Stimulated activated effector memory CD8-positive, alpha-beta T cell treated with anti-CD3 and anti-CD28 coated beads, Interleukin-12 subunit alpha, Interleukin-12 subunit beta, amount 100 ng/mL, for 72 hours (primary cell): ENCODE results near the gene CNOT2.

Experiments used
- ATAC-seq: fragments of 150-1000 bp; cut with Tn5 transposase; 2 replicates; pipeline ENCODE4 v1.10.0; 2021
- DNase-seq, 2 donors: peaks; one replicate each; pipeline ENCODE4 v3.0.0; 2021 to 2022; ENCODE audit warnings: low spot score in 2 of 2
- H3K27ac Mint-ChIP-seq: one replicate; pipeline ENCODE4 v1.8.0; 2022; ENCODE audit warnings: mild to moderate bottlenecking, mixed read lengths
- H3K36me3 Mint-ChIP-seq: one replicate; pipeline ENCODE4 v1.8.0; 2022; ENCODE audit warnings: mild to moderate bottlenecking, mixed read lengths
- H3K4me1 Mint-ChIP-seq: one replicate; pipeline ENCODE4 v1.8.0; 2022; ENCODE audit warnings: mixed read lengths
- H3K4me3 Mint-ChIP-seq: one replicate; pipeline ENCODE4 v1.8.0; 2022; ENCODE audit warnings: mild to moderate bottlenecking, mixed read lengths
- H3K9me3 Mint-ChIP-seq: one replicate; pipeline ENCODE4 v1.8.0; 2022; ENCODE audit warnings: mixed read lengths

Gene CNOT2, protein sequence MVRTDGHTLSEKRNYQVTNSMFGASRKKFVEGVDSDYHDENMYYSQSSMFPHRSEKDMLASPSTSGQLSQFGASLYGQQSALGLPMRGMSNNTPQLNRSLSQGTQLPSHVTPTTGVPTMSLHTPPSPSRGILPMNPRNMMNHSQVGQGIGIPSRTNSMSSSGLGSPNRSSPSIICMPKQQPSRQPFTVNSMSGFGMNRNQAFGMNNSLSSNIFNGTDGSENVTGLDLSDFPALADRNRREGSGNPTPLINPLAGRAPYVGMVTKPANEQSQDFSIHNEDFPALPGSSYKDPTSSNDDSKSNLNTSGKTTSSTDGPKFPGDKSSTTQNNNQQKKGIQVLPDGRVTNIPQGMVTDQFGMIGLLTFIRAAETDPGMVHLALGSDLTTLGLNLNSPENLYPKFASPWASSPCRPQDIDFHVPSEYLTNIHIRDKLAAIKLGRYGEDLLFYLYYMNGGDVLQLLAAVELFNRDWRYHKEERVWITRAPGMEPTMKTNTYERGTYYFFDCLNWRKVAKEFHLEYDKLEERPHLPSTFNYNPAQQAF

DNA sequence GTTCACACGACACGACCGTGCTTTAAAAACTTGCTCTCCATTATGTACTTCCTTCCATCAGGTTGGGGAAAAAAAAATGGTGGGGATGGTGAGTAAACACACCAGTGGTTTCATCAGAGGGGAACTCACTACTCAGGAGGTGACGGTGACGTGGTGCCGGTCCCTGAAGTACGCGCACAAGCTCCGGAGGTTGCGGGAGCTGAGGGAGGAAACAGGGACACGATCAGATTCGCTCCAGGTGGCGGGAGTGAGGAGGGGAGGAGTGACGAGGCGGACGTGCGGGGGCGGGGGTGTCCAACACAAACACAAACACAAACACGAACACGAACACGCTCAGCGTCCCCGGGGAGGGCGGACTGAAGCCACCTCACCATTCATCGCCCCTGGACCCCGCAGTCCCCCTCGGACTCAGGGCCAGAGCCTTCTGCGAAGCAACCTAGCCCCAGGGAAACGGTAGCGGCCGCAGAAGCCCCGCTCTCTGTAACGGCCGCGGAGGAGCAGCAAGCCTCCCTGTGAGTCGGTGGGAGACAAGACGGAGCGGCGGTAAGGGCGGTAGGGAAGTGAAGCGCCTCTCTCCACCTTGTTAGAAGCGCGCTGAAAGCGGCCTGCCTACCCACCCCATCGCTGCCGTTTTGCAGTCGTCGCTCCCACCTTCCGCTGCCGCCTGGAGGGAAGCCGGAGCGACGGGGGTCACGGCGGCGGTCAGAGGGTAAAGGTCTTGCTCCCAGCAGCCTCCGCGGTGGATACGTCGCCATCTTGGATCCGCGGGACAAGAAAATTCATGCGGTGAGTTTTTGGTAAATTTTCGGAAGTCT is at the start of gene CNOT2:
Gene CNOT2 (plus strand): TSS at position 739 of the 815 bp plus-strand sequence. CDS start 34,794 bp downstream, outside the sequence.
- H3K4me3 Mint-ChIP-seq, result peak within 1 kb of the TSS; percentile 95
- H3K4me1 Mint-ChIP-seq, result peaks cover 50% of the 10 kb centered on the region
- H3K9me3 Mint-ChIP-seq, result no peaks in the 10 kb centered on the region
- H3K27ac Mint-ChIP-seq, result peak within 1 kb of the TSS; percentile 99
- ATAC-seq (peak; percentile 92), DNase-seq (peak; percentile 72 to 93)
- H3K36me3 Mint-ChIP-seq, result peaks cover 93% of the 10 kb centered on the region

DNA sequence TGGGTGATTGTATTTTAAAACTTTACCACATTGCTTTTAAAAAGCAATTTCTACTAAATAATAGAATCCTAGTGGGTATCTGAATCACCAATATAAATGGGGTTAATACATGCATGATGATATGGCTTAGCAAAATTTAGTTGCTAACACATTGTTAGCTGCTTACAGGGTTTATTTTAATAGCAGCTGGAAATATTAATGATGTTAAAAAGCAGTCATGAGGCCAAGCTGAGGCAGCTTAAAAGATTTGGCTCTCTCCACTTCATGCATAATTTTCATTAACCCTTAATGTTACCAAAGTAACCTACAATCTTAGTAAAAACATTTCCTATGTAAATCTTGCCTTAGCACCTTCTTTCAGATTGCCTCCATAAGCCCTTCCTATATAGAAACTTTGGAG is 49.2 kb upstream of the CNOT2 start:
- Mint-ChIP-seq H3K9me3 (no peaks in the 10 kb centered on the region), H3K36me3 (no peaks in the 10 kb centered on the region), H3K4me3 (no peak overlapping the region), H3K4me1 (no peaks in the 10 kb centered on the region), H3K27ac (no peak overlapping the region)
- DNase-seq, result no peak
- ATAC-seq, result no peak

DNA sequence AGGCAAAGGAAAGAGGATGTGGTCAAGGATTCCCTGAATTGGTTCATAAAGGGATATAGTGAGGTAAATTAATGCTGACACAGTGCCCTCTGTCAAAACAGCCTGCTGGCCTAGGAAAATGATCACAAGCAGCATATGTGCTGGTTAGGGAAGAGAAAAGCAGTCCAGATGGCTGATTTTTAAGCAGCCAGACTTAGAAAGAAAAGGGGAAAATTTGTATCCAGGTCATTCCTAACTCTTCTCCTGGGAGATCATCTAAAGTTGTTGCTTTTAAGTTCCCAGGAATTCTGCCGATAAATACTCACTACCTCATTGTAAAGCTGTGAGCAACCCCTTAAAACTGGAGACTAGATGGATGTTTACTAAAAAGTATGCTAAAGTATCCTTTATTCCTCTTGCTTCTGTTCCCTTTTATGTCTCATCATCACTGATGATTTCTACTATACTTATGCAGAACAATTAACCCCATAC is 46.4 kb upstream of the CNOT2 start:
- Mint-ChIP-seq H3K4me3 (no peak overlapping the region), H3K36me3 (no peaks in the 10 kb centered on the region), H3K4me1 (no peaks in the 10 kb centered on the region), H3K9me3 (no peaks in the 10 kb centered on the region), H3K27ac (no peak overlapping the region)
- DNase-seq (no peak), ATAC-seq (no peak)

DNA sequence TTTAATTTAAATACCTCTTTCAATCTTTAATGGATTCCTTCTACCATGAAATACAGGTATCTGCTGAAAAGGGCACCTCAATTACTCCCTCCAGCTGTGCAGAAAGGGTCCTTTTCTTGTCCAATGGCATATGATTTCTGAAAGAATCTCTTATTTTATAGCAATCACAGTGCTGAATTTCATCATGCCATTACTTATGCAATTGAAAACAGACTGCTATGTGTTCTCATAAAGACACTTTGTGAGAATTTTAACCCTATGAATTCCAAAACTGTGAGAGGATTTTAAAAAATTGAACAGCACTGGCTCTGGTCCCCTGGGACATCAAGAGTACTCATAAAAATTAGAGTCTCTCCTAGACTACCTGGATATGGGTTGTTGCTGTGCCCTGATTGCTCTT is 45.9 kb upstream of the CNOT2 start:
- Mint-ChIP-seq H3K9me3 (no peaks in the 10 kb centered on the region), H3K4me3 (no peak overlapping the region), H3K4me1 (no peaks in the 10 kb centered on the region), H3K27ac (no peak overlapping the region), H3K36me3 (no peaks in the 10 kb centered on the region)
- no peak for DNase-seq
- no peak for ATAC-seq

DNA sequence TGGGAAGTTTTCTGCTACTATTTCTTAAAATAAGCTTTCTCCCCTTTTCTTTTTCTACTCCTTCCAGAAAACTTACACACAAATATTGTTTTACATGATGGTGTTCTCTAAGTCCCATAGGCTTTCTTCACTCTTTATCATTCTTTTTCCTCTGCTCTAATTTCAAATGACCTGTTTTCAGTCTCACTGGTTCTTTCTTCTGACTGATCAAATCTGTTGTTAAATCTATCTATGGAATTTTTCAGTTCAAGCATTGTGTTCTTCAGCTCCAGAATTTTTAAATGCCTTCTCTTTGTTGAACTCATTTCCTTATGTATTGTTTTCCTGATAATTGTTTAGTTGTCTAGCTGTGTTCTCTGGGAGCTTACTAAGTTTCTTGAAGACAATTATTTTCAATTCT is 29.5 kb upstream of the CNOT2 start:
- no peak overlapping the region for H3K4me3 Mint-ChIP-seq

DNA sequence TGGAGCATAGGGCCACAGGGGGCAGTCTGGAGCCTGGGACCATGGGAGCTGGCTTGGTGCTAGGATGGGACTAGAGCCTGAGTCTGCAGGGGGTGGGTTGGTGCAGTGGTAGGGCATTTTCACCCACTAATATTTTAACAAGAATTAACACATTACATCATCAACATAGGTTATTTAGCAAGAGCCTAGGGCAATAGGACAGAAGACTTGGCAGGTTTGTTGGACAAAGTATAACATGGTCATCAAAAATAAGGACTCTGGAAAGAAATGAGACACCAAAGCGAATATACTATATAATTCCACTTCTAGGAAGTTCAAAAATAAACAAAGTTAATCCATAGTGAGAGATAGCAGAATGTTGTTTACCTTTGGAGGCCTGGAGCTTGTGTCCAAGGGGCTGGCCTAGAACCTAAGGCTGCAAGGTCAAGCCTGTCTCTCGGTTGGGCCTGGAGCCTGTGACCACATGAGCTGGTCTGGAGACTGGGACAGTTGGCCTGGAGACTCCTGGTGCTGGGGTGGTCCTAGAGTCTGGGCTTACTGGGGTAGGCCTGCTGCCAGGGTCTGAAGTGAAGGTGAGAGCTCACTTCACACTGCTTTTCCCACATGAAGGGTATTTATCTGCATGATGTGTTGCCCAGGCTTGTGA is 28.1 kb upstream of the CNOT2 start:
- Mint-ChIP-seq H3K36me3 (no peaks in the 10 kb centered on the region), H3K4me3 (no peak overlapping the region), H3K9me3 (peaks cover 21% of the 10 kb centered on the region), H3K27ac (no peak overlapping the region), H3K4me1 (no peaks in the 10 kb centered on the region)
- DNase-seq (no peak), ATAC-seq (no peak)

More for the DNA sequence above, 29.5 kb upstream of the CNOT2 start:
- ATAC-seq (no peak), DNase-seq (no peak)
- no peaks in the 10 kb centered on the region for H3K36me3 Mint-ChIP-seq
- H3K4me1 Mint-ChIP-seq, result no peaks in the 10 kb centered on the region
- H3K27ac Mint-ChIP-seq, result no peak overlapping the region
- H3K9me3 Mint-ChIP-seq, result peaks cover 32% of the 10 kb centered on the region

DNA sequence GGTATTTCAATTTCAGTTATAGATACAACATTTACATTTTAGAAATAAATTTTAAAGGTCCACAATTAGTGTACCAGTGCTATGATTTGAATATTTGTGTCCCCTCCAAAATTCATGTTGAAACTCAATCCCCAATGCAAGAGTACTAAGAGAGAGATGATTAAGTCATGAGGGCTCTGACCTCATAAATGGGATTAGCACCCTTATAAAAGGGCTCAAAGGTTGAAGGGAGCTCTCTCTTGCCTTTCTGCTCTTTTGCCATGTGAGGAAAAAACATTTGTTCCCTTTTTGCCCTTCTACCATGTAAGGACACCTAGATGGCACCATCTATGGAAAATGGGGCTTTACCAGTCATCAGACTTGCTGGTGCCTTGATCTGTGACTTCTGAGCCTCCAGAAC is 25.8 kb upstream of the CNOT2 start:
- Mint-ChIP-seq H3K4me3 (no peak overlapping the region), H3K36me3 (no peaks in the 10 kb centered on the region), H3K4me1 (no peaks in the 10 kb centered on the region), H3K27ac (no peak overlapping the region), H3K9me3 (peaks cover 11% of the 10 kb centered on the region)
- no peak for DNase-seq
- ATAC-seq, result no peak

DNA sequence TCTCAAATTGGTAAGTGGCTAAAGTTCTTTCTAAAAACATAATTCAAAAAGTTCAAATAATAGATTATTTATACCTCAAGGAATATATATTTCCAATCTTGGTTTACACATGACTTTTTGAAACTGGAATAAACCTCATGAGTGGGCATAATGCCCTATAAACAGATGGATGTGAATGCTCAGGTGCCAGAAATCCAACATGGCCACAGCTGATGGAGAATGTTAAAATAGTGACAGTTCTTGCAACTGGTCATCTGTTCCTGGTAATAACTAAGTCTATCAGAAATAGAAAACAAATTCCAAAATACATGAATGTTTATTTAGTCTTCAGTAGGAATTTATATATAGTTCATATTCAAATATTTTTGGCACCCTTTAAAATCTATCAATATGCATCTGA is 21.6 kb upstream of the CNOT2 start:
- ATAC-seq (no peak), DNase-seq (no peak)
- Mint-ChIP-seq H3K27ac (no peak overlapping the region), H3K4me3 (no peak overlapping the region), H3K9me3 (no peaks in the 10 kb centered on the region), H3K36me3 (no peaks in the 10 kb centered on the region), H3K4me1 (no peaks in the 10 kb centered on the region)

DNA sequence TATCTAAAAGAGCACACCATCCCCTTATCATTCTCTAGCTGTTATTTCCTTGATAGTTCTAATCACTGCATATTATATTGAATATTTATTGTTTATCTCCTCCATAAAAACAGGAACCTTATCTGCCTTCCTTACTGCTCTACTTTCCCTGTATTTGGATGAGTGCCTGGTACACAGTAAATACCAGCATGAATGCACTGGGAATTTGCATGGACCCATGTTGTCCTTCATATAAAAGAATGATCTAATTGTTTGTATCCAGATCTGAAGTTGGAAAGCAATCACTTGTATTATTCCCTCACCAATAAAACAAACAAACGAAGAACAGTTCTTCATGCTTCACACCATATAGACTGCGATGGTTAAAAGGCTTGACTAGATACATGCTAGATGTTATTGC is 15.3 kb upstream of the CNOT2 start:
- no peak overlapping the region for H3K27ac Mint-ChIP-seq
- no peaks in the 10 kb centered on the region for H3K4me1 Mint-ChIP-seq
- H3K36me3 Mint-ChIP-seq, result no peaks in the 10 kb centered on the region
- no peak overlapping the region for H3K4me3 Mint-ChIP-seq
- no peak for ATAC-seq
- no peak for DNase-seq
- no peaks in the 10 kb centered on the region for H3K9me3 Mint-ChIP-seq

DNA sequence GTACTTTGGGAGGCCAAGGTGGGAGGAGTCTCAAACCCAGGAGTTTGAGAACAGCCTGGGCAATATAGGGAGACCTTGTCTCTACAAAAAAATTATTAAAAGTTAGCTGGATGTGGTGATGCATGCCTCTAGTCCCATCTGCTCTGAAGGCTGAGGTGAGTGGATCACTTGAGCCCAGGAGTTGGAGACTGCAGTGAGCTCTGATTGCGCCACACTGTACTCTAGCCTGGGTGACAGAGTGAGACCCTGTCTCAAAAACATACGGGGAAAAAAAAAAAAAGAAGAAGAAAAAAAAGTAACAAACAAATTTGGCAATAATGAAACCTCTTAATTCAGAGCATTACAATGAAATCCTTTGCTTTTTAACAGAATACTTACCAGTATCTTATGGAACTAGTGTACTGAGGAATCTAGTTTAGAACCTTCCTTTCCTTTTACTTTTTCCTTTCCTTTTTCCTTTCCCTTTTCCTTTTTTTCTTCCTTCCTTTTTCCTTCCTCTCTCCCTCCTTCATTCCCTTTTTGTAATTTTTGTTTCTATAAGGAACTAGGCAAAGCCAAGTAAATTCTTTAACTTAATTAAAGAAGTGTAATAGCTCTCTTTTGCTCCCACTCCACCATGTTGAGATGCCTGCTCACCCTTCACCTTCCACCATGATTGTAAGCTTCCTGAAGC is 12.2 kb upstream of the CNOT2 start:
- Mint-ChIP-seq H3K9me3 (no peaks in the 10 kb centered on the region), H3K4me1 (no peaks in the 10 kb centered on the region), H3K36me3 (no peaks in the 10 kb centered on the region), H3K27ac (no peak overlapping the region), H3K4me3 (no peak overlapping the region)
- ATAC-seq (no peak), DNase-seq (no peak)

DNA sequence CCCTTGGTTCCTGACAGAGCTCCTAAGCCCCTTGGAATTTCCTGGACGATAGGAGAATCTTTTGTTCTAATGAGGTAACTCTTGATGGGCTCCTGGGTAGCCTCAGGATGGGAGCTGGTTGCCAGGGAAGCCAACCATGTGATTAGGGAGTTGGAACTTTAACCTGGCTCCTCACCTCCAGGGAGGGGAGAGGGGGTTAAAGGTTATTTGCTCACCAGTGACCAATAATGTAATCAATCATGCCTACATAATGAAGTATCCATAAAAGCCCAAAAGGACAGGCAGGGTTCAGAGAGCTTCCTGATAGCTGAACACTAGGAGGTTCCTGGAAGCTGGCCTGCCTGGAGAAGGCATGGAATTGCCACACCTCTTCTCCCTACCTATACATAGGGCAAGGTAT is 6.2 kb upstream of the CNOT2 start:
- Mint-ChIP-seq H3K36me3 (peaks cover 40% of the 10 kb centered on the region), H3K9me3 (no peaks in the 10 kb centered on the region), H3K4me3 (no peak overlapping the region), H3K27ac (no peak overlapping the region), H3K4me1 (peaks cover 19% of the 10 kb centered on the region)
- ATAC-seq (no peak), DNase-seq (no peak)

DNA sequence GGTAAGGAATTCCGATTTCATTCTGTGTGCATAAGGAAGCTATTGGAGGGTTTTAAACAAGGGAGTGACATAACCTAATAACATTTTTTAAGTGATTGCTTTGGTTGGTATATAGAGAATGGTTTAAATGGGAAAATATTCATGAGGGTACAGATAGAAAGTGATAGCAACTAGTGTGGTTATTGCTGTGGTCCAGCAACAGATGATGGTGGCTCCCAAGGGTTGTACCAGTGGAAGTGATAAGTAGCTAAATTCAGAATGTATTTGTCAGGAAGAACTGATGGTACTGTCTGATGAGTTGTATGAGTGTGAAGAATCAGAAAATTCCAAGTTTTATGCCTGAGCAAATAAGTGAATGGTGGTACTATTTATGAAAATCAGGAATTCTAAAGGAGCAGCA is 2.6 kb upstream of the CNOT2 start:
- Mint-ChIP-seq H3K27ac (peak overlapping the region; percentile 38), H3K9me3 (no peaks in the 10 kb centered on the region), H3K36me3 (peaks cover 77% of the 10 kb centered on the region), H3K4me1 (peaks cover 30% of the 10 kb centered on the region), H3K4me3 (no peak overlapping the region)
- ATAC-seq (no peak), DNase-seq (no peak)

DNA sequence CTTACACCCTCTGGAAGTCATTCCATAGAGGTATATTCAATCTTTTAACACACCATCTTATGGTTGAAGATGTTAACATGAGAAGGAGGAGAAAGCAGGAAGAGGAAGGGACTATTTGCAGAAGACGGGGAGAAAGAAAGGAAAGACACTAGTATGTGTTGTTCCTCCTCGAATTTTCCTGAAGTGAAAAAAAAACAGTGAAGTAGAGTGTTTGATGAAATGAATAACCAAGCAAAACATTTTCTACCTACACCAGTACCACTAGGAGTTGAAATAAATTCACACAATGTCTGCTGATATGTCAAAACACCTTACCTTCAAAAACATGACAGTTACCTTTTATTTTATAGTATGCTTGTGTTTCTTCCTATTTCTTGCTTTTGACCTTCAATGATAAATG is 1.4 kb upstream of the CNOT2 start:
- peaks cover 40% of the 10 kb centered on the region for H3K4me1 Mint-ChIP-seq
- ATAC-seq (no peak), DNase-seq (no peak)
- peaks cover 84% of the 10 kb centered on the region for H3K36me3 Mint-ChIP-seq
- no peaks in the 10 kb centered on the region for H3K9me3 Mint-ChIP-seq
- peak overlapping the region; percentile 99 for H3K27ac Mint-ChIP-seq
- peak overlapping the region; percentile 95 for H3K4me3 Mint-ChIP-seq

DNA sequence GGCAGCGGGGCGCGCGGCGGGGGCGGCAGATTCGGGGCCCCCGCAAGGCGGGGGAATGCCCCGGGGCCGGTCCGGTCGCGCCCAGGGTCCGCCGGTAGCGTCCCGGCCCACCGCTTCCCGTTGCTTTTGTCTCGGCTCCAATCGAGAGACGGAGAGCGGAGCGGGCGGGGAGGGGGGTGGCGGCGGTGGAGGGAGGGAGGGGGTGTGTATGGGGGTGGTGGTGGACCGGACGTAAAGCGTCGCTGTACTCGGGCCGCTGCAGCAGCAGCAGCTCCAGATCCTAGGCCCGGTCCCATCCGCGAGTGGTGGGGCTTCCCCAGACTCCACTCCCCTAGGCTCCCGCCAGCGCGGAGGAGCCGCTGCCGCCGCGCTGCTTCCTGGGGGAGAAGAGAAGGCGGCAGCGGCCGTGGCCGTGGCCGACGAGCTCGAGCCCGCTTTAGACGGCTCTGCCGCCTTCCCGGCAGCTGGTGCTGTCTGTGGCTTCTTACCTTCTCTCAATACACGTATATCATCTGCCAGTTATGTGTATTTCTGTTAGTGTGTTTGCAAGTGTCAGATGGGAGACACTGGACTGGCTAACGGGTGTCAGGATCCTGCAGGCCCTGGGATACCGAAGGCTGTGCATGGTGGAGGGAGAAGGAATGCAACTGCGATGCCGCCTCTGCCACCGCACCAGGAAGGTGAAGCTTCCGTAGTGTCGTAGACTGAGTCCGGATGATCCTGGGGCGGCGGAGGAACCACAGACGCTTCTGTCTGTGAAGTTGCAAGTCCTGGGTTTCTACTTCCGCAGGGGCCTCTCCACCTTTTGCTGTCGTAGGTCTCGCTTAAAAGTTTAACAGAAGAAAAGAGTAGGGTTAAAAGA is 508 bp downstream of the CNOT2 start:
- Mint-ChIP-seq H3K4me3 (peak overlapping the region; percentile 95), H3K36me3 (peaks cover 92% of the 10 kb centered on the region), H3K27ac (peak overlapping the region; percentile 99)

More for the DNA sequence above, 508 bp downstream of the CNOT2 start:
- Mint-ChIP-seq H3K9me3 (no peaks in the 10 kb centered on the region), H3K4me1 (peaks cover 58% of the 10 kb centered on the region)
- DNase-seq (peak; percentile 17 to 69), ATAC-seq (peak; percentile 74)
